NCI-H2196 treated with DMSO at 0.1 percent for 48 hours (cell line): ENCODE results near the gene ATP2B2.

Experiments
- DNase-seq: peaks from one replicate; lab custom pipeline; 2025; ENCODE audit not compliant: unreplicated experiment; lab: John Stamatoyannopoulos, UW

ATP2B2 gene

GRCh38 chr3:10405816-10406215, 99.6 kb downstream of the ATP2B2 start:
- no peak for DNase-seq

DNA sequence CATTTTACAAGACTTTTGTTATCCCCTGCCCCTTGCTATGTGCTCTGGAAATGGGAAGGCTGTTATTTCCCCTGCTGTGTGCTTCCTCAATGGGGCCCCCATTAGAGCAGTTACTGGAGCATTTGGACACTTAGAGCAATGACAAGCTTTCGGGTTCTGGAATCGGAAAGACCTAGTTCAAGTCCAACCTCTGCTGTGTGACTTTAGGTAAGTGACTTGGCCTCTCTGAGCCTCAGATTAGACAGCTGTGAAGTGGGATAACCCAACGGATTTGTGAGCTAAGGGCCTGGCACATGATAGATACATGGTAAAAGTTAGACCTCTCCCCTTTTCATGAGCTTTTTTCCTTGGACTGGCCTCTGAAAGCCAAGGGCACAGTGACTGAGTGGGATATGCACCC, 100.5 kb downstream of the ATP2B2 start:
- no peak for DNase-seq

GRCh38 chr3:10404377-10404776, 101.0 kb downstream of the ATP2B2 start:
- DNase-seq = no peak

- no peak for DNase-seq
Observed at GRCh38 chr3:10401990-10402761, 103.2 kb downstream of the ATP2B2 start.

DNA sequence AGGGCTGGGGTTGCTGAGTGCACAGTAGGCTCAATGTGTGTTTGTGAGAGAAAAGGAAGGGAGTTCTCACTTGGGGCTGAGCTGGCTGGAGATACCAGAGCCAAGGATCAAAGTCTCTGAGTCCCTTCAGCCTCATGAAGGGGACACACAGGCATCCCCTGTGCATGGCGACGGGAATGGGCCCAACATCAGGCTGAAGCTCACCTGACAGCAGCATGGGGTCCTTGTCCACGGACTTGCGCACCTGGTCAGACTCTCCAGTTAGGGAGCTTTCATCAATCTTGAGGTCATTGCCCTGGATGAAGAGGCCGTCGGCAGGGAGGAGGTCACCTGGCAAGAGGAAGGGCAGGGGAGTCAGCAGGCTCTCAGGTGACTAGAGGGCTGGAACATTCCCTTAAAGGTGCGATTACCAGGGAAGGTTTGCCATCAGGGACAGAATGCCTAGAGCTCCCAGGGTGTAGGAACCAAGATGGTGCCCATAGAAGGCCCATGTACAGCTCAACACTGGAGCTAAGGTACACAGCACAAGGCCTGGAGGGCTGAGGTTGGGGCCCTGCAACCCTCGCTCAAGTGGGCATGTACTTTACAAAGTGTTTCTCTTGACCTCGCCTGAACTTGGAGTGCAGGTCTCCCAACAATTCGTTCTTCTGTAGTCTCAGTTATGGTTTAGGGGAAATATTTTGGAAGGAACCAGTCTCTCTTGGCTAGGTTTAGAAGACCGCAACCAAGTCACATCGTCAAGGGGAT, 104.5 kb downstream of the ATP2B2 start:
- DNase-seq = no peak

- DNase-seq = no peak
Observed at GRCh38 chr3:10400050-10400748, 105.2 kb downstream of the ATP2B2 start.

DNA sequence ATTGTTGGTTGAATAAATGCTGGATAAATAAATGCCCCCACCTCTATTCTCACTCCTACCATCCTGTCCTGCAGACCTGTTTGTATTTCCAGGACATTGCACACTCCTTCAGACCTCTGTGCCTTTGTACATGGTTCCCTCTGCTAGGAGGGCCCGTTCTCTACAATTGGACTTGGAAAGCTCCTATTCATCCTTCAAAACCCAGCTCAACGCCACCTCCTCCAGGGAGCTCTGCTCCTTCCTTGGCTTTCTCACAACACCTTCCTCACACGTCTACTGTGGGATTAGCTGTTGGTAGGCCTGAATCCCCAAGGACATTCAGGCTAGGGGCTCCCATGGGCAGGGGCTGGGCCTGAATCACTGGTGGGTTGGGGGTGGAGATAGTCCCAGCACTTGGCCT, 105.8 kb downstream of the ATP2B2 start:
- no peak for DNase-seq

DNA sequence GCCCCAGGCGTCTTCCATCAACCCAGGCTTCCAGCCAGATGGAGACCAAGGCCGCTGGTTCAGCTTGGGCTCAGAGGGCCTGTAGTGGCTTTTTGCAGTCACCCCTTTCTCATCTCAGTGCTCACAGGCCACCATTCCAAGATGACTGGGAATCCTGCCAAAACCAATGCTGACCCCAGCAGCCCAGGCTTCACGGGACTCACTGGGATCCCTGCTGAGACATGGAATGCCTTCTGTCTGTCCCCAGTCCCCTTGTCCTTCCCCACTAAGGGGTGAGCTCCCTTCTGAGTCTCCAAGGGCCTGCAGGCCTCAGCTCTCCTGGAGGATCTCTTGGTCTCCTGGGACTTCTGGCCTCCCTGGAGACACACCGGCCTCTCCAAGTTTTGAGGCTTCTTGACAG, 107.0 kb downstream of the ATP2B2 start:
- DNase-seq = no peak

- DNase-seq = no peak
Observed at GRCh38 chr3:10397879-10398278, 107.5 kb downstream of the ATP2B2 start.

DNA sequence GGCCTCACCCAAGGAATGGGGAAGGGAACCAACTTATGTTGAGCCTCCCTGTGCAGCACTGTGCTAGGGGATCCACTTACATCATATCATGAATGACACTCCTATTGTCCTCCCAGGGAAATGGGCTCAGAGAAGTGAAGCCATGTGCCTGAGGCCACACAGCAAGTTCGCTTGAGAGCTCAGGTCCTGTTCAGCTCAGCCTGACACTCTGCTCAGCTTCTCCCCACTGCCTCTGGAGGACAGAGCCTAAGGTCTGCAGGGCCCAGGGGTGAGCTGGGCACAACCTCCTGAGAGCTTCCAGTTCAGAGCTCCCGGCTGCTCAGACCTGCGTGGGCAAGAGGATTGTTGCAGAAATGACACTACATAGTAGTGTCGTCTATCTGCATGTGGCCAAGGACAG, 108.5 kb downstream of the ATP2B2 start:
- no peak for DNase-seq

GRCh38 chr3:10396083-10396482, 109.3 kb downstream of the ATP2B2 start:
- DNase-seq = no peak

DNA sequence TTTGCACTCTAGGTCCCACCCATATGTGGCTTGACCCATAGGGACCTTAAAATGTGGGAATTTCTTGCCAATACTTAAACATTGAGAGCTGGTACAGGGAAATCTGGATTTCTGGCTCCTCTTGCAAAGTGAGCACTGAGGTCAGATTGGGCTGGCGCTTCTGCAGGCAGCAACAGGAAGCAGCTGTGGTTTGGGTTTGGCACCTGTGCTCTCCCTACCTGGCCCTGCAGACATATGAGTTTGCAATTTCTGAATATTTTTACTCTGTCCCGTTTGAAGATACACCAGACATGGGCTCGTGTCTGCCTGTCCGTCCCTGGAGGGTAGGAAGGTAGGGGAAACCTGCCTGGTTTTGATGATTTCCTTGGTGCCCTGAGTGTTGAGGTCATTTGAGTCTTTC, 109.7 kb downstream of the ATP2B2 start:
- DNase-seq = no peak

DNA sequence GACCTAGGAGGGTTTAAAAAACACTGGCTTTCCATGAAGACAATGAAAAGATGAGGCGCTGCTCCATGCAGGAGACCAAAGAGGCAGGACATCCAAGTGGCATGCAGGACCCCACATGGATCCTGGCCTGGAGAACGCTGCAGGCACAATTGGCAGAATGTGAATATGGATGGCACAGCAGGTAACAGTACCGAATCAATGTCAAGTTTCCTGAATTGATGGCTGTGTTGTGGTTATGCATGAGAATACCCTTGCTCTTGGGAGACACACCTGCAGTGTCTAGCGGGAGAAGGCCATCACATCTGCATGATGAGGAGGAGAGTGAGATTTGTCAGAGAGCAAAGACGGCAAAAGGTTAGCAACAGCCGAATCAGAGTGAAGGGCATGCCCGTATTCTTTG, 110.2 kb downstream of the ATP2B2 start:
- no peak for DNase-seq

- no peak for DNase-seq
Observed at GRCh38 chr3:10394491-10395025, 110.8 kb downstream of the ATP2B2 start.

DNA sequence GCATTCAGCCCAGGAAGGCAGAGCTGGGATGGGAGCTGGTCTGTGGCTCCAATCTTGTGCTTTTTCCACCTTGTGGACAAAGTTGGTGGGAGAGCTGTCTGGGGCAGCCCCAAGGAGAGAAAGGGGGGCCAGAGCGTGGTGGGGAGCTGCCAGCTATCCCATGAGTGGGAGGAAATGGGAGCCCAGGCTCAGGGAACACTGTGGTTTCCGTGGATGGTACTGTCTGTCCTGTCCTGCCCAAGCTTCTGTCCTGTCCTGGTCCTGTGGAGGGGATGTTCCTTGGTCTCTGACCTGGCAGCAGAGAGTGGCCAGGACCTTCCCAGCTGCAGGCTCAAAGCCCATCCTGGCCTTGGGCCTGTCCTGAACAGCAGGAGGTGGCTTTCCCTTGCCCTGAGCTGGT, 111.9 kb downstream of the ATP2B2 start:
- DNase-seq = no peak

GRCh38 chr3:10392906-10393461, 112.4 kb downstream of the ATP2B2 start:
- DNase-seq = no peak

- no peak for DNase-seq
Observed at GRCh38 chr3:10392244-10392643, 113.1 kb downstream of the ATP2B2 start.

DNA sequence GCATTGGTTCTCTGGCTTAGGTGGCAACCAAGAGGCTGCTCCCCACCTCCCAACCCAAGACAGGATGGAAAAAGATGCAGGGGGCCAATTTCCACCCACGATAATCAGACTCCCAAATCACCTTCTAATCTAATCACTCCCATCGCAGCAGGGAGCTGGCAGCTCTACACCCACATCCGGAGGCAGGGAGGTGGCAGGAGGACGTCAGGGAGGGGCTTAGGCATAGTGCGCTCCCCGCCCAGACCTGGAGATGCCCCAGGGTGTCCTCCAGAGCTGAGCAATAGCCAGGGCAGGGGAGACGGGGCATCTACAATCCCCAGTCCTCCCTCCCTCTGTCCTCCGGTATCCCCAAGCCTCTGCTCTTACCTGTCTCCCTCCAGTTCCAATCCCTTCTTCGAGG, 114.0 kb downstream of the ATP2B2 start:
- DNase-seq = no peak

- DNase-seq = no peak
Observed at GRCh38 chr3:10390641-10391373, 114.6 kb downstream of the ATP2B2 start.

DNA sequence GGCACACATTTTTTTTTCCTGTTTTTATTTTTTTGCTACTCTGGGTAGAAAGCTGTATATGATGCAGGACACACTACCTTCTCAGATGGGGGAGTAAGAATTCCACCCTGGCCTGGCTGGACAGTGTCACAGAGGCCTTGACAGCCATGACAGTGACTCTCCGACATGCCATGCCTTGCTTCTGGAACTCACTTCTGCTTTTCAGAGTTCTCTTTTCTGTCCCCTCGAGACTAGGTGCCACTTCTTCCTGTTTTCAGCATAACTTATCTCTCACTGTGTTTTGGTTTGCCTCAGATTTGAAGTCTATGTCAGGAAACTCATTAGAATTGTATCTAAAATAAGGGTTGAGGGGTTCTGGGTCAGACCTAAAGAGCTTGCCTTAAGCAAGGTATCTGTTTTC, 115.4 kb downstream of the ATP2B2 start:
- DNase-seq = no peak

- no peak for DNase-seq
Observed at GRCh38 chr3:10389339-10389738, 116.0 kb downstream of the ATP2B2 start.
